ENCODE results near the gene SRSF3.

The SRSF3 gene

DNA sequence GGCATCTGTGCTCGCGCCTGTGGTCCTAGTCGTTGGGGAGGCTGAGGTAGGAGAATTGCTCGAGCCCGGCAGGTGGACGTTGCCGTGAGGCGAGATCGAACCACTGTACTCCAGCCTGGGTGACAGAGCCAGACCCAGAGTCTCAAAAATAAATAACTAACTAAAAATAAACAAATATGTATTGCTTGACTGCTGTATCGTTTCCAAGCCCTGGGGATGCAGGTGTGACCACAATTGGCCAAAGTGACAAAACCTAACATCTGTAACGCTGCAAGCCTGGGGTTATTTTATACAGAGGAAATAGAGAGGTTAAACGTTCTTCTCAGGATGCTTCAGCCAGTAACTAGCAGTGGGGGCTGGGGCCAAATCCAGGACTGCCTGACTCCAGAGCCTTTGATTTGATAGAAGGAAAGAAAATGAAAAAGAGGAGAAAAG is 1.9 kb upstream of the SRSF3 start:
- no peak overlapping the region for H2AFZ ChIP-seq
- no peak overlapping the region for H3K27ac ChIP-seq
- H3K4me3 ChIP-seq (ENCODE audit: low read depth, low read length) = no peak overlapping the region
- no peaks in the 10 kb centered on the region for H3K9me3 ChIP-seq (ENCODE audit: control insufficient read depth, low read length)
- H3K36me3 ChIP-seq (ENCODE audit: control insufficient read depth, insufficient read depth, low read length) = no peaks in the 10 kb centered on the region
- TF ChIP-seq, protein P1, sequence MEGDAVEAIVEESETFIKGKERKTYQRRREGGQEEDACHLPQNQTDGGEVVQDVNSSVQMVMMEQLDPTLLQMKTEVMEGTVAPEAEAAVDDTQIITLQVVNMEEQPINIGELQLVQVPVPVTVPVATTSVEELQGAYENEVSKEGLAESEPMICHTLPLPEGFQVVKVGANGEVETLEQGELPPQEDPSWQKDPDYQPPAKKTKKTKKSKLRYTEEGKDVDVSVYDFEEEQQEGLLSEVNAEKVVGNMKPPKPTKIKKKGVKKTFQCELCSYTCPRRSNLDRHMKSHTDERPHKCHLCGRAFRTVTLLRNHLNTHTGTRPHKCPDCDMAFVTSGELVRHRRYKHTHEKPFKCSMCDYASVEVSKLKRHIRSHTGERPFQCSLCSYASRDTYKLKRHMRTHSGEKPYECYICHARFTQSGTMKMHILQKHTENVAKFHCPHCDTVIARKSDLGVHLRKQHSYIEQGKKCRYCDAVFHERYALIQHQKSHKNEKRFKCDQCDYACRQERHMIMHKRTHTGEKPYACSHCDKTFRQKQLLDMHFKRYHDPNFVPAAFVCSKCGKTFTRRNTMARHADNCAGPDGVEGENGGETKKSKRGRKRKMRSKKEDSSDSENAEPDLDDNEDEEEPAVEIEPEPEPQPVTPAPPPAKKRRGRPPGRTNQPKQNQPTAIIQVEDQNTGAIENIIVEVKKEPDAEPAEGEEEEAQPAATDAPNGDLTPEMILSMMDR (IDR thresholded peaks at IDR 0.05) = no peak
- H3K79me2 ChIP-seq = peaks cover 27% of the 10 kb centered on the region
- H3K27me3 ChIP-seq (ENCODE audit: control insufficient read depth, insufficient read depth, low read length) = no peaks in the 10 kb centered on the region
- H3K4me2 ChIP-seq (ENCODE audit: low read length) = no peak overlapping the region
- peaks cover 8% of the 10 kb centered on the region for H3K4me1 ChIP-seq
- H3K9ac ChIP-seq = no peak overlapping the region

DNA sequence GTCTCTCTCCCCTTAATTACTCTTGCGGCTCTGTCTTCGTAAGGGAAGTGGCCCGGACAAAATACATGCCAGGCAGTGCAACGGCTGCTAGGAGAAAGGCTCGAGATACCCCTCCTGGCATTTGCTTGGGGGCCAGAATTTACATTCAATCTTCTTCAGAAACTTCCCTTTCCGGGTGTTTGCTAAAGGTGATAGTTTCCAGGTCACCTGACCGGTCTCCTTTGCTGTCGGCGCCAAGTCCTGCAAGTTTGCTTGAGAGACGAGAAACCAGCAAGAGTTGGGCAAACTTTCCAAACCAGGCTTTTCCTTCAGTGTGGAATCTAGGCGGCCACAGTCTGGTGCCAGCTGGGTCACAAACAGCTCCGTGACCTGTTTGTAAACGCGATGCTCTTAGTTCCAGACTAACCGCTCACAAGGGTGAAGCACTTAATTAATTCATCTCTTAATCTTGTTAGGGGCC is 563 bp upstream of the SRSF3 start:
- H3K4me3 ChIP-seq (ENCODE audit: low read depth, low read length) = peak overlapping the region; percentile 95
- no peak overlapping the region for H3K9ac ChIP-seq
- H3K9me3 ChIP-seq (ENCODE audit: control insufficient read depth, low read length) = no peaks in the 10 kb centered on the region
- peak overlapping the region; percentile 85 for H3K4me2 ChIP-seq (ENCODE audit: low read length)
- H2AFZ ChIP-seq = peak overlapping the region; percentile 89
- H3K27me3 ChIP-seq (ENCODE audit: control insufficient read depth, insufficient read depth, low read length) = no peaks in the 10 kb centered on the region
- TF ChIP-seq, protein P1 (IDR thresholded peaks at IDR 0.05) = no peak
- H3K36me3 ChIP-seq (ENCODE audit: control insufficient read depth, insufficient read depth, low read length) = no peaks in the 10 kb centered on the region
- H3K27ac ChIP-seq = peak overlapping the region; percentile 98
- peaks cover 37% of the 10 kb centered on the region for H3K79me2 ChIP-seq
- H3K4me1 ChIP-seq = peaks cover 17% of the 10 kb centered on the region

DNA sequence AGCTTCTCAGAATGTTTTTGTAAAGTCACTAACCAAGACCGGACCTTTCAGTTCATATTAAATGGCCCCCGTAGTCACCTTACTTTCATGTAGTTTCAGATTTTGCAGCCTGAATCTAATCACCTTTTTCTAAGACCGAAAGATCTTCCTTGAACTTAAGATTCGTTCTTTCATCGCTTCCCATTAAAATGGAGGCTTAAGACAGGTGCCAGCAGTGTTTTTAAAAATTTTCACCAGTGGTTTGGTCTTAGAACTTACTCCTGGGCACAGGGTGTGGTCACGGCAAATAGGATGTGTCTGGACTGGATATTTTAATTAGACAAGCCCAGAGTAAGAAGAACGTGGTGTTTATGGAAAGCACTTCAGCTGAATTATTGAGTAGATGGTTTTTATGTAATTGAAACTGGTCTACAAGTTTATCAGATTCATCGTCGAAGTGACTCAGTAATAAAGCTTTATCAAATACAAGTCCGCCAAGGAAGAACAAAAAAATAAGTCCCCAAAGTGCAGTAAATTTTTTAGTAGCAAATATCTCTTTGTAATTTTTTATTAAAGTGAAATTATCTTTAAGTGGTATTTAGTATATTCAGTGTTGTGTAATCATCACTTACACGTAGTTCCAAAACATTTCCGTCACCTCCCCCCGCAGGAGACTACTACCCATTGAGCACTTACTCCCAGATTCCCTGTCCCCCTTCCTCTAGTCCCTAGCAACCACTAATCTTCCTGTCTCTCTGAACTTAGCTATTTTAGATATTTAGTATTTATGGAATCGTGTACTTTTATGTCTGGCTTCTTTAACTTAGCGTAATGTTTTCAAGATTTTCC is 868 bp downstream of the SRSF3 start:
- Histone ChIP-seq H3K79me2 (peaks cover 51% of the 10 kb centered on the region), H2AFZ (peak overlapping the region; percentile 89), H3K9me3 (ENCODE audit: control insufficient read depth, low read length) (no peaks in the 10 kb centered on the region), H3K36me3 (ENCODE audit: control insufficient read depth, insufficient read depth, low read length) (no peaks in the 10 kb centered on the region), H3K9ac (peak overlapping the region; percentile 44), H3K4me1 (peaks cover 26% of the 10 kb centered on the region), H3K27me3 (ENCODE audit: control insufficient read depth, insufficient read depth, low read length) (no peaks in the 10 kb centered on the region), H3K4me3 (ENCODE audit: low read depth, low read length) (peak overlapping the region; percentile 95), H3K4me2 (ENCODE audit: low read length) (peak overlapping the region; percentile 89), H3K27ac (peak overlapping the region; percentile 98)
- TF ChIP-seq, protein P1 (IDR thresholded peaks at IDR 0.05) = no peak

DNA sequence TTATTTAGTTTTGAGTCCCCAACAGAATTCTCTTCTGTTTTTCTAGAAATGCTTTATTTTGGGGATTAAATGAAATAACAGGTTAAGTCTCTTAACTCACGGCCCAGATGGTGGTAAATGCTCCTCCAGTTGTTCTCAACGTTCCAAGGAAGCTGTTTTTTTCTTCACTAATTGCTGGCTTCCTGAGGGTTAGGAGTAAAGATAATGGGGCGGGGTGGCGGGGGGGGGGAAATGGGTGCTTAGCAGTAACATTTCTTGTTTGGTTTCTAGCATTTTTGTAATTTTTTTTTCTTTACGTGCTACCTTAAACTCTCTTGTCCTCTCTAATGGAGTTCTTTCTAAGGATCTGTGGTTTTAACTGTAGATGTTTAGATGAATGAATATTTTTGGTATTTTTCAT is 2.2 kb downstream of the SRSF3 start:
- Histone ChIP-seq H3K4me1 (peaks cover 36% of the 10 kb centered on the region), H3K79me2 (peaks cover 57% of the 10 kb centered on the region), H3K4me3 (ENCODE audit: low read depth, low read length) (peak overlapping the region; percentile 95), H3K4me2 (ENCODE audit: low read length) (peak overlapping the region; percentile 89), H3K36me3 (ENCODE audit: control insufficient read depth, insufficient read depth, low read length) (no peaks in the 10 kb centered on the region), H2AFZ (no peak overlapping the region), H3K9me3 (ENCODE audit: control insufficient read depth, low read length) (no peaks in the 10 kb centered on the region), H3K9ac (no peak overlapping the region), H3K27me3 (ENCODE audit: control insufficient read depth, insufficient read depth, low read length) (no peaks in the 10 kb centered on the region), H3K27ac (peak overlapping the region; percentile 98)
- TF ChIP-seq, protein P1 (IDR thresholded peaks at IDR 0.05) = no peak
